Liver (tissue), 3 donors: ENCODE data around the gene NSUN3.

ENCODE experiments used
- CTCF ChIP-seq: fragments of 150-350 bp; IDR thresholded peaks from 2 replicates; pipeline ENCODE4 v1.5.1; 2017; ENCODE audit warnings: improper control_type of control experiment, low read depth, low read length; ENCODE audit not compliant: missing input control
- TAF1 ChIP-seq: conservative IDR thresholded peaks from 2 replicates; pipeline ENCODE4 v1.6.1; 2016; ENCODE audit warnings: antibody characterized with exemption, mild to moderate bottlenecking
- TF ChIP-seq, protein P1 (sequence below): IDR thresholded peaks from 2 replicates; pipeline ENCODE4 v1.6.1; 2016; ENCODE audit warnings: antibody characterized with exemption
- donor health status: healthy.
- donor health status: healthy.

GRCh38 chr3:94167346-94167745 is 104.5 kb downstream of the NSUN3 start:
- TF ChIP-seq CTCF (no peak), TAF1 (no peak)
- TF ChIP-seq, protein P1, sequence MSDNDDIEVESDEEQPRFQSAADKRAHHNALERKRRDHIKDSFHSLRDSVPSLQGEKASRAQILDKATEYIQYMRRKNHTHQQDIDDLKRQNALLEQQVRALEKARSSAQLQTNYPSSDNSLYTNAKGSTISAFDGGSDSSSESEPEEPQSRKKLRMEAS: no peak
